Measurements from ENCODE around the gene NFIA. TPM values are rescaled to one million over a fixed set of nuclear protein-coding genes. Genes with fewer than 3 reads are reported as not detected.

The NFIA gene
- total RNA-seq, 1 experiment from 2014 or later = 0.35 TPM

GRCh38 chr1:61224609-61225008, 142.2 kb downstream of the NFIA start:
- Histone ChIP-seq H3K4me1 (ENCODE audit: insufficient read depth, low read length) (no peaks in the 10 kb centered on the region), H3K14ac (ENCODE audit: insufficient read depth, low read length) (no peak overlapping the region), H2AK5ac (ENCODE audit: insufficient read length, low read length) (no peak overlapping the region), H3K4me2 (ENCODE audit: insufficient read depth, insufficient read length, low read length) (no peak overlapping the region), H3K9ac (ENCODE audit: extremely low read depth, insufficient read length, low read length) (no peak overlapping the region), H3K23me2 (ENCODE audit: insufficient read length, low read depth, low read length, poor library complexity, severe bottlenecking) (no peaks in the 10 kb centered on the region), H4K91ac (ENCODE audit: insufficient read length, low read depth, low read length) (no peak overlapping the region), H4K20me1 (ENCODE audit: control insufficient read depth, insufficient read depth, insufficient read length) (no peaks in the 10 kb centered on the region), H3K79me1 (ENCODE audit: insufficient read depth, low read depth, low read length, poor library complexity, severe bottlenecking) (no peaks in the 10 kb centered on the region), H2BK15ac (ENCODE audit: low read depth, low read length) (no peak overlapping the region), H3K9me3 (ENCODE audit: control insufficient read depth, low read depth, low read length) (no peaks in the 10 kb centered on the region), H3K18ac (ENCODE audit: insufficient read length, low read depth, low read length) (no peak overlapping the region), H3K27ac (ENCODE audit: insufficient read length, low read depth, low read length) (no peak overlapping the region), H3K27me3 (ENCODE audit: insufficient read depth, low read length) (no peaks in the 10 kb centered on the region; the same call in 1 of the 2 replicates), H4K5ac (ENCODE audit: insufficient read length, low read depth, low read length) (no peak overlapping the region), H3K4ac (ENCODE audit: low read depth, low read length) (no peak overlapping the region), H4K8ac (replicated peaks; ENCODE audit: insufficient read length, low read depth, low read length) (no peak overlapping the region), H3K56ac (ENCODE audit: insufficient read length, low read depth, low read length) (no peak overlapping the region), H3T11ph (ENCODE audit: low read length) (no peak overlapping the region), H2BK12ac (ENCODE audit: insufficient read length, low read depth, low read length) (no peak overlapping the region), H2AFZ (ENCODE audit: low read length) (no peak overlapping the region), H2BK5ac (ENCODE audit: insufficient read length, low read length) (no peak overlapping the region), H2BK20ac (ENCODE audit: low read depth, low read length, poor library complexity, severe bottlenecking) (no peak overlapping the region), H2BK120ac (ENCODE audit: low read depth, low read length, poor library complexity, severe bottlenecking) (no peak overlapping the region), H3K23ac (ENCODE audit: insufficient read length, low read depth, low read length) (no peak overlapping the region), H3K79me2 (ENCODE audit: insufficient read depth, low read length) (no peaks in the 10 kb centered on the region)
- Mint-ChIP-seq H3K4me3 (no peak overlapping the region), H3K27ac (no peak overlapping the region), H3K9me3 (no peaks in the 10 kb centered on the region), H3K36me3 (ENCODE audit: insufficient read depth in 1 of 3, low read depth in 3 of 3) (no peaks in the 10 kb centered on the region), H3K27me3 (ENCODE audit: low read depth) (no peaks in the 10 kb centered on the region), H3K4me1 (peaks cover 3 to 6% of the 10 kb centered on the region in 2 experiments)
- no peak for TF ChIP-seq CTCF (conservative IDR thresholded peaks at IDR 0.05)
- DNase-seq = no peak
- no CpG with 5 or more reads among the region's 1 CpG for WGBS (ENCODE audit: extremely low coverage, insufficient read length, low lambda C conversion rate)

Data from H9 (cell line).